Subcutaneous adipose tissue (tissue), 4 donors: Measurements from ENCODE around the gene PLEKHN1. TPM values are rescaled to one million over a fixed set of nuclear protein-coding genes. Genes with fewer than 3 reads are reported as not detected.

Experiments used
- total RNA-seq, 4 donors: library from RNA; depleted of rRNA; stranded (reverse); fragments of >200 nt; gene quantifications; one replicate each; pipeline ENCODE4 v1.1.0, GENCODE V29; 2016
- TF ChIP-seq, protein P1 (sequence below): fragments of 450-650 bp; IDR thresholded peaks from one replicate; pipeline ENCODE4 v1.5.1; 2016; ENCODE audit warnings: low read depth, mild to moderate bottlenecking, control low read depth, antibody characterized with exemption, moderate library complexity

Gene PLEKHN1
- total RNA-seq, 4 donors from 2014 or later, result 0.33 TPM; not detected in 3

GRCh38 chr1:966704-967300 lies 520 bp downstream of the PLEKHN1 start:
- TF ChIP-seq, protein P1, sequence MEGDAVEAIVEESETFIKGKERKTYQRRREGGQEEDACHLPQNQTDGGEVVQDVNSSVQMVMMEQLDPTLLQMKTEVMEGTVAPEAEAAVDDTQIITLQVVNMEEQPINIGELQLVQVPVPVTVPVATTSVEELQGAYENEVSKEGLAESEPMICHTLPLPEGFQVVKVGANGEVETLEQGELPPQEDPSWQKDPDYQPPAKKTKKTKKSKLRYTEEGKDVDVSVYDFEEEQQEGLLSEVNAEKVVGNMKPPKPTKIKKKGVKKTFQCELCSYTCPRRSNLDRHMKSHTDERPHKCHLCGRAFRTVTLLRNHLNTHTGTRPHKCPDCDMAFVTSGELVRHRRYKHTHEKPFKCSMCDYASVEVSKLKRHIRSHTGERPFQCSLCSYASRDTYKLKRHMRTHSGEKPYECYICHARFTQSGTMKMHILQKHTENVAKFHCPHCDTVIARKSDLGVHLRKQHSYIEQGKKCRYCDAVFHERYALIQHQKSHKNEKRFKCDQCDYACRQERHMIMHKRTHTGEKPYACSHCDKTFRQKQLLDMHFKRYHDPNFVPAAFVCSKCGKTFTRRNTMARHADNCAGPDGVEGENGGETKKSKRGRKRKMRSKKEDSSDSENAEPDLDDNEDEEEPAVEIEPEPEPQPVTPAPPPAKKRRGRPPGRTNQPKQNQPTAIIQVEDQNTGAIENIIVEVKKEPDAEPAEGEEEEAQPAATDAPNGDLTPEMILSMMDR, result no peak

GRCh38 chr1:967466-968343 lies 1.4 kb downstream of the PLEKHN1 start:
- TF ChIP-seq, protein P1, result no peak

DNA sequence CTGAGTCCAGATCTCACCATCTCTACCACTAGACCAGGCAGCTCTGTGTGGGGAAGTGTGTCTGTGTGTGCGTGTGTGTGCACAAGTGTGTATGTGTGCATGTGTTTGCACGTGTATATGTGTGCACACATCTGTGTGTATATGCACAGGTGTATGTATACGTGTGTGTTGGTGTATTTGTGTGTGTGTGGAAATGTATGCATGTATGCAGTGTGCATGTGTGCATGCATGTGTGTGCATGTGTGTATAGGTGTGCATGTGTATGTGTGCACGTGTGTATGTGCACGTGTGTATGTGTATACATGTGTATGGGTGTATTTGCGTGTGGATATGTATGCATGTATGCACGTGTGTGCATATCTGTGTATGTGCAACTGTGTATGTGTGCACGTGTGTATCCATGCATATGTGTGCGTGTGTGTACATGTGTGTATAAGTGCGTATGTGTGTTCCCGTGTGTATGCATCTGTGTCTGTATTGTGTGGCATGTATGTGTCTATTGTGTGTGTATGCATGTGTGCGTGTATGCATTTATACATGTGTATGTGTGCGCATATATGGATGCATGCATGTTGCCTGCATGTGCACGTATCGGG lies 3.1 kb downstream of the PLEKHN1 start:
- TF ChIP-seq, protein P1, result no peak

DNA sequence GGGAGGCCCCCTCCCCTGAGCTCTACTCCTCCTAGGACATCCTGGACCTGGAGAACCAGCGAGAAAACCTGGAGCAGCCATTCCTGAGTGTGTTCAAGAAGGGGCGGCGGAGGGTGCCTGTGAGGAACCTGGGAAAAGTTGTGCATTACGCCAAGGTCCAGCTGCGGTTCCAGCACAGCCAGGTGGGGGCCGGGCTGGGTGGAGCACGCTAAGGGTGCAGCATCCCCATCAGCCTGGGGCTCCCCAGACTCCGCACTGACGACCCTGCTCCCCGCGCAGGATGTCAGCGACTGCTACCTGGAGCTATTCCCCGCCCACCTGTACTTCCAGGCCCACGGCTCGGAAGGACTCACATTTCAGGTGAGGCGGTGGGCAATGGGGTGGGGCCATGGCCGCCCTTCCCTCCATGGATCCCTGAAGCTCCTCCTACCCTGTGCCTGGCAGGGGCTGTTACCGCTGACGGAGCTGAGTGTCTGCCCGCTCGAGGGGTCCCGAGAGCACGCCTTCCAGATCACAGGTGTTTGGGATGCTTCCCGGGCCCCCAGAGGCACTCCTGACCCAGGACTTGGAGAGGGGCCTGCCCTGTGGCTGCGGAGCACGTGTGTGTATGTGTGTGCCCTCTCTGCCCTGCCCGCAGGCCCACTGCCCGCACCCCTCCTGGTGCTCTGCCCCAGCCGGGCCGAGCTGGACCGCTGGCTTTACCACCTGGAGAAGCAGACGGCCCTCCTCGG lies 4.1 kb downstream of the PLEKHN1 start:
- TF ChIP-seq, protein P1, result no peak

DNA sequence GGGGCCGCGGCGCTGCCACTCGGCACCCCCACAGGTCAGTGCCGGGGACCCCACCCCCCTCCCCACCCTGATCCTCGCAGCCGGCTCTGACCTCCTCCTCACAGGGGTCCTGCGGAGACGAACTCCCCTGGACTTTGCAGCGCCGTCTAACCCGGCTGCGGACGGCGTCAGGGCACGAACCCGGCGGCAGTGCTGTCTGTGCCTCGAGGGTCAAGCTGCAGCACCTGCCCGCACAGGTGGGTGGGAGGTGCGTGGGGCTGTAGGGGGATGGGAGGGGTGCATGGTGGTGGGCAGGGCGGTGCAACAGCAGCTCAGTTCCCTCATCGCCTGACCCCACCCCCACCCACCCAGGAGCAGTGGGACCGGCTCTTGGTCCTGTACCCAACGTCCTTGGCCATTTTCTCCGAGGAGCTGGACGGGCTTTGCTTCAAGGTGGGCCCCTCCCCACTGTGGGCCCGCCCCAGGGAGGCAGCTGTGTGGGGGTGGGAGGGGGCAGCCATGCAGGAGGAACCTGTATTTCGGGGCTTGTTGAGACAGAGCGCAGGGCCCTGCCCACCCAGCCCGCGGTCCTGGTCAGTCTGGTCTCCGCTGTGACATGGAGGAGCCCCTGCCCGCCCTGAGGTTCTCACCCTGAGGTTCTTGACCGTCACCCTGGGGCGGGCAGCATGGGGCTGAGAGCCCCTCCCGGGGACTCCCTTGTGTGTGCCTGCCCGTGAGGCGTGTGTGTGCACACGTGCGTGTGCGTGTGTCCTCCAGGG lies 4.9 kb downstream of the PLEKHN1 start:
- TF ChIP-seq, protein P1, result no peak

DNA sequence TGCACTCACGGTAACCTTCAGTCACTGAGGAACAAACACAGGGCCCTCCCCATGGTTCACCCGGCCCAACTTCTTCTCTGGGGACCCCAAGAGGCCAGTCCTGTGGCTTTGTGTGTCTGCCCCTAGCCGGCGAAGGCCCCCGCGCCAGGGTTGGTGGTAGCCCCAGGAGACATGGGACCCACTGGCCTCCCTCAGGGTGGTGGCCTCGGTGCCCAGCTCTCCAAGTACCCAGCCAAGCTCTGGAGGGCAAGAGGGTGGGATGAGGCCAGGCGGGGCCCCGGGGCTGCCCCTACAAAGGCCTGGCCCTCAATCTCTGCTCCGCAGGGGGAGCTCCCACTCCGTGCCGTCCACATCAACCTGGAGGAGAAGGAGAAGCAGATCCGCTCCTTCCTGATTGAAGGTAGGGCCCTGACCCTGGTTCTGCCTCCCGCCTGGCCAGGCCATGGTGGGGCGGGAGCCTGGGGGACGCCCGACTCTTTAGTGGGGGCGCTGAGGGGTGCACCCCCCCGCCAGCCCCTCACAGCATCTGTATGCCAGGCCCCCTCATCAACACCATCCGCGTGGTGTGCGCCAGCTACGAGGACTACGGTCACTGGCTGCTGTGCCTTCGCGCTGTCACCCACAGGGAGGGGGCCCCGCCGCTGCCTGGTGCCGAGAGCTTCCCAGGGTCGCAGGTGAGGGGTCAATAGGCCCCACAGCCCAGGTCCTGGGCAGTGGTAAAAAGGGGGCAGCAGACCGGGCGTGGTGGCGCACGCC lies 5.6 kb downstream of the PLEKHN1 start:
- TF ChIP-seq, protein P1, result no peak
